ENCODE results near the gene CD300LB. TPM values are rescaled to one million over a fixed set of nuclear protein-coding genes. Genes with fewer than 3 reads are reported as not detected.

Gene CD300LB
- total RNA-seq, 1 donor from 2014 or later, result not detected

DNA sequence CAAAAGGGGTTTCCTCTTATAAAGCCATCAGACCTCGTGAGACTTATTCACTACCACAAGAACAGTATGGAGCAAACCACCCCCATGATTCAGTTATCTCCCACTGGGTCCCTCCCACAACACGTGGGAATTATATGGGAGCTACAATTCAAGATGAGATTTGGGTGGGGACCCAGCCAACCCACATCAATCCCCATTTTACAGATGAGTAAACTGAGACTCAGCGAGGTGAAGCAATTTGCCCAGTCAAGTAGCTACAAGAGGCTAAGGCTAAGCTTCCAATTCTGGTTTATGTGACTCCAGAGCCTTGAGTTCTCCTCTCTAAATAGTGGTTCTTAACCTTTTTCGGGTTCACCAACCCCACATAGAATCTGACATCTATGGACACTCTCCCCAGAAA, 56.1 kb downstream of the CD300LB start:
- peaks cover 31% of the 10 kb centered on the region for H3K27me3 Mint-ChIP-seq (ENCODE audit: low read depth)
- H3K4me3 Mint-ChIP-seq, result no peak overlapping the region
- no peak overlapping the region for H3K27ac Mint-ChIP-seq (ENCODE audit: unreplicated experiment)
- H3K36me3 Mint-ChIP-seq (ENCODE audit: low read depth), result no peaks in the 10 kb centered on the region
- no peak for DNase-seq (ENCODE audit: low read depth, low spot score)
- TF ChIP-seq, protein P1, sequence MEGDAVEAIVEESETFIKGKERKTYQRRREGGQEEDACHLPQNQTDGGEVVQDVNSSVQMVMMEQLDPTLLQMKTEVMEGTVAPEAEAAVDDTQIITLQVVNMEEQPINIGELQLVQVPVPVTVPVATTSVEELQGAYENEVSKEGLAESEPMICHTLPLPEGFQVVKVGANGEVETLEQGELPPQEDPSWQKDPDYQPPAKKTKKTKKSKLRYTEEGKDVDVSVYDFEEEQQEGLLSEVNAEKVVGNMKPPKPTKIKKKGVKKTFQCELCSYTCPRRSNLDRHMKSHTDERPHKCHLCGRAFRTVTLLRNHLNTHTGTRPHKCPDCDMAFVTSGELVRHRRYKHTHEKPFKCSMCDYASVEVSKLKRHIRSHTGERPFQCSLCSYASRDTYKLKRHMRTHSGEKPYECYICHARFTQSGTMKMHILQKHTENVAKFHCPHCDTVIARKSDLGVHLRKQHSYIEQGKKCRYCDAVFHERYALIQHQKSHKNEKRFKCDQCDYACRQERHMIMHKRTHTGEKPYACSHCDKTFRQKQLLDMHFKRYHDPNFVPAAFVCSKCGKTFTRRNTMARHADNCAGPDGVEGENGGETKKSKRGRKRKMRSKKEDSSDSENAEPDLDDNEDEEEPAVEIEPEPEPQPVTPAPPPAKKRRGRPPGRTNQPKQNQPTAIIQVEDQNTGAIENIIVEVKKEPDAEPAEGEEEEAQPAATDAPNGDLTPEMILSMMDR (conservative IDR thresholded peaks at IDR 0.05), result no peak
- H3K9me3 Mint-ChIP-seq, result peaks cover 9% of the 10 kb centered on the region
- no peaks in the 10 kb centered on the region for H3K4me1 Mint-ChIP-seq

DNA sequence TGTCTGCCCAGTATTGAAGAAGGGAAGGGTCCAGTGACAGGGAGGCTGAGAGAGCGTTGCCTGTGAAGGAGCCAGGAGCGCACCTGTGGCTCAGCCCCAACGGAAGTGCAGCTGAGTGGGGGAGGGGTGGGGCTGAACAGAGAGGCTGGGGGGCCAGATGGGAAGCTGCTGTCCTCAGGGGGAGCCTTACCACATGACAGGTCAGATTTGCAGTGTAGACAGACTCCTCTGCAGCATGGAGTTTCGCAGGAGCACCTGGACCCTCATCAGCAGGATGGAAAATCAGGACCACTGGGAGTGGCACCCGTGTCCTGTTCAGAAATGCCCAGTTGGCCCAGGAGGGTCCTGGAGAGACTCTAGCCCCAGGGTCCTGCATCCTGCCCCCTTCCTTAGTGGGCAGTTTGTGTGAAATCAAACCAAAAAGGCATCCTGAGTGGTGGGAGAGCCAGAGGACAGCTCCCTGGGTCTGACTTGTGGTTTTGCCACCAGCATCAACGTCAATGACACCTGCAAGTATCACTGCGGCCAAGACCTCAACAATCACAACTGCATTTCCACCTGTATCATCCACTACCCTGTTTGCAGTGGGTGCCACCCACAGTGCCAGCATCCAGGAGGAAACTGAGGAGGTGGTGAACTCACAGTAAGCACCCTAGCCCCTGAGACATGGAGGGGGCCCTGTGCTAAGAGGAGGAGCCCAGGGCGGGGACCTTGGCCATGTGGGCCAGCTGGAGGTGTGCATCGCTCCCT, 57.1 kb downstream of the CD300LB start:
- DNase-seq (ENCODE audit: low read depth, low spot score), result no peak
- TF ChIP-seq, protein P1 (conservative IDR thresholded peaks at IDR 0.05), result no peak
- Mint-ChIP-seq H3K4me3 (no peak overlapping the region), H3K36me3 (ENCODE audit: low read depth) (no peaks in the 10 kb centered on the region), H3K4me1 (no peaks in the 10 kb centered on the region), H3K27me3 (ENCODE audit: low read depth) (peaks cover 23% of the 10 kb centered on the region), H3K9me3 (peaks cover 9% of the 10 kb centered on the region), H3K27ac (ENCODE audit: unreplicated experiment) (no peak overlapping the region)

DNA sequence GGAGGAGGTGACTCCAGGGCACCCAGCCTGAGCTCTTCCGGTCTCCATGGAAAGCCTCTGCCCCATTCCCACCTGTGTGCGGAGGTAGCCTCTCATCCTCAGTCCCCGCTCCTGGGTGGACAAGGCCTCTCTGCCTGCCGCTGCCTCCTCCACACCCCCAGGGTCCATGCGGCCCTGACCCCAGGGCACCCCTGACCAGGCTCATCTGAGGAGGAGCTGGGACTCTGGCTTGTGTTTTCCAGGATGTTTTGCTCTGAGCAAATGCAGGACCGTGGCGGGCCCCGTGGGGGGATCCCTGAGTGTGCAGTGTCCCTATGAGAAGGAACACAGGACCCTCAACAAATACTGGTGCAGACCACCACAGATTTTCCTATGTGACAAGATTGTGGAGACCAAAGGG, 58.0 kb downstream of the CD300LB start:
- DNase-seq (ENCODE audit: low read depth, low spot score), result no peak
- Mint-ChIP-seq H3K4me1 (no peaks in the 10 kb centered on the region), H3K4me3 (no peak overlapping the region), H3K27me3 (ENCODE audit: low read depth) (peaks cover 14% of the 10 kb centered on the region), H3K9me3 (peaks cover 9% of the 10 kb centered on the region), H3K36me3 (ENCODE audit: low read depth) (no peaks in the 10 kb centered on the region), H3K27ac (ENCODE audit: unreplicated experiment) (no peak overlapping the region)
- TF ChIP-seq, protein P1 (conservative IDR thresholded peaks at IDR 0.05), result no peak

DNA sequence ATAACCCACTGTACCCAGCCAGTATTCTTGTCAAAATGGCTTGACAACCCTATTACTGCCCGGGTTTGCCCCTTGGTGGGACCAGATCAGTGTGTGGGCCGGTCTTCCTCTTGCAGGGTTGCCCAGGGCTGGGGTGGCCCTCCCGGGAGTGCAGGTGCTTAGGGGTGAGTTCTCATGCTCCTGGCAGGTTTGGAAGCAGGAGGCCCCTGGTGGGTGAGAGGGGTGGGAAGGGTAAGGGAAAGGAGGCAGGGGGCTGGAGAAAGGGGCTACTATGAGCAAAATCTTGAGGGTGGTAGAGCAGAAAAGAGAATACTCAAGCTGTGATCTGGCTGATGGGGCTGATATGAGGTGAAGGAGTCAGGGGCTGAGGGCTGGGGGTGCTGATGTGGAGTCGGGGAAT, 58.4 kb downstream of the CD300LB start:
- H3K9me3 Mint-ChIP-seq, result peaks cover 9% of the 10 kb centered on the region
- TF ChIP-seq, protein P1 (conservative IDR thresholded peaks at IDR 0.05), result no peak
- H3K27ac Mint-ChIP-seq (ENCODE audit: unreplicated experiment), result no peak overlapping the region
- no peaks in the 10 kb centered on the region for H3K36me3 Mint-ChIP-seq (ENCODE audit: low read depth)
- H3K27me3 Mint-ChIP-seq (ENCODE audit: low read depth), result peaks cover 12% of the 10 kb centered on the region
- DNase-seq (ENCODE audit: low read depth, low spot score), result no peak
- H3K4me3 Mint-ChIP-seq, result no peak overlapping the region
- H3K4me1 Mint-ChIP-seq, result no peaks in the 10 kb centered on the region

DNA sequence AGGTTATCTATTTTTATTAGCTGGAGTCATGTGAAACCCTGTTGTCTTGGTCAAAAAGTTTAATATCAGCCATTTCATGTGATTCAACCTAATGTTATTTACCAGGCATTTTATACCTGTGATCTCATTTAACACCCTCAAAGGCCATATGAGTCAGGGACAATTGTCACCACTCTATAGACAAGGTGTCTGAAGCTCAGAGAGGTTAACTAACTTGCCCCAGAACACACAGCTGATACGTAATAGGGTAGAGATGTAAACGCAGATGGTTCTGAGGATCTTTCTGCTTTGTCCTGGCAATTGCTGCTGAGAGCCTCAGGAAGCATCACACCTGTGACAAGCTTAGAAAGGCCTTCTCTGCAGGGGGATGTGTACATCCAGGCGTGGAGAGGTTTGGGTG, 59.9 kb downstream of the CD300LB start:
- Mint-ChIP-seq H3K36me3 (ENCODE audit: low read depth) (no peaks in the 10 kb centered on the region), H3K4me1 (no peaks in the 10 kb centered on the region), H3K9me3 (peaks cover 6% of the 10 kb centered on the region), H3K27ac (ENCODE audit: unreplicated experiment) (no peak overlapping the region), H3K27me3 (ENCODE audit: low read depth) (peaks cover 9% of the 10 kb centered on the region), H3K4me3 (no peak overlapping the region)
- no peak for DNase-seq (ENCODE audit: low read depth, low spot score)
- TF ChIP-seq, protein P1 (conservative IDR thresholded peaks at IDR 0.05), result no peak

Other genes starting within 250 kb of the CD300LB start
- 0.25 and 0.63 TPM in 2 replicates for gene KIF19, start 205.2 kb downstream of the CD300LB start, total RNA-seq
- gene BTBD17, start 169.6 kb downstream of the CD300LB start, total RNA-seq, result 12.3 and 12.7 TPM in 2 replicates
- 0.23 TPM in 1 of 2 replicates, not detected in the other for gene GPR142, start 164.0 kb downstream of the CD300LB start, total RNA-seq
- 3.1 and 4.6 TPM in 2 replicates for gene GPRC5C, start 99.4 kb downstream of the CD300LB start, total RNA-seq
- gene CD300A, start 64.8 kb downstream of the CD300LB start, total RNA-seq, result not detected in 2 replicates
- not detected in 2 replicates for gene CD300C, start 14.6 kb upstream of the CD300LB start, total RNA-seq
- gene CD300H, start 36.0 kb upstream of the CD300LB start, total RNA-seq, result not detected in 2 replicates
- gene CD300LD, start 60.8 kb upstream of the CD300LB start, total RNA-seq, result not detected in 2 replicates
- not detected in 2 replicates for gene CD300E, start 92.3 kb upstream of the CD300LB start, total RNA-seq
- gene CD300LF, start 181.4 kb upstream of the CD300LB start, total RNA-seq, result not detected in 2 replicates
- gene RAB37, start 205.8 kb upstream of the CD300LB start, total RNA-seq, result not detected in 2 replicates
- gene NHERF1, start 217.2 kb upstream of the CD300LB start, total RNA-seq, result 51.7 and 52.2 TPM in 2 replicates
- 66.9 and 67.7 TPM in 2 replicates for gene NAT9, start 244.9 kb upstream of the CD300LB start, total RNA-seq